ENCODE measurements around the gene OPCML. TPM values are rescaled to one million over a fixed set of nuclear protein-coding genes. Genes with fewer than 3 reads are reported as not detected.

OPCML gene
- total RNA-seq, 1 donor, result not detected

DNA sequence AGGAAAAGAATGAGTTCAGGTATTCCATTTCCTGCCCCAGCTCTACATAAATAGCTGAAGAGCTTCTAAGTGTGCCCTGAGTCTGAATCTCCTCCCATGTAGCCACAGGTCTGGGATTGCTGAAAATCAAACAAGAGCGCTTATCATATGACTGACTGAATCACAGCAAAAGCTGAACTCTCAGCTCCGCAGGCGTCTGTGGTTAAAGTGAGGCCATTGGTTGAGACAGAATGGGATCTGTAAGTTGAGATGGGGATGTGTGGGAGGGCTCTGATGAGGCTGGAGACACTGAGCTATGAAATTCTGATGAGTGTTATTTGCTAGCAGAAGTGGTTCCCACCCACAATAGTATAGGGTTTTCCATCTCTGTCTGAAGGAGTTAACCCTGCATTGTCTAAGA, 637.0 kb downstream of the OPCML start:
- no peak overlapping the region for H3K4me3 ChIP-seq (ENCODE audit: low read depth, low read length)
- peak; percentile 7 for DNase-seq (ENCODE audit: low read depth)
- TF ChIP-seq, protein P1, sequence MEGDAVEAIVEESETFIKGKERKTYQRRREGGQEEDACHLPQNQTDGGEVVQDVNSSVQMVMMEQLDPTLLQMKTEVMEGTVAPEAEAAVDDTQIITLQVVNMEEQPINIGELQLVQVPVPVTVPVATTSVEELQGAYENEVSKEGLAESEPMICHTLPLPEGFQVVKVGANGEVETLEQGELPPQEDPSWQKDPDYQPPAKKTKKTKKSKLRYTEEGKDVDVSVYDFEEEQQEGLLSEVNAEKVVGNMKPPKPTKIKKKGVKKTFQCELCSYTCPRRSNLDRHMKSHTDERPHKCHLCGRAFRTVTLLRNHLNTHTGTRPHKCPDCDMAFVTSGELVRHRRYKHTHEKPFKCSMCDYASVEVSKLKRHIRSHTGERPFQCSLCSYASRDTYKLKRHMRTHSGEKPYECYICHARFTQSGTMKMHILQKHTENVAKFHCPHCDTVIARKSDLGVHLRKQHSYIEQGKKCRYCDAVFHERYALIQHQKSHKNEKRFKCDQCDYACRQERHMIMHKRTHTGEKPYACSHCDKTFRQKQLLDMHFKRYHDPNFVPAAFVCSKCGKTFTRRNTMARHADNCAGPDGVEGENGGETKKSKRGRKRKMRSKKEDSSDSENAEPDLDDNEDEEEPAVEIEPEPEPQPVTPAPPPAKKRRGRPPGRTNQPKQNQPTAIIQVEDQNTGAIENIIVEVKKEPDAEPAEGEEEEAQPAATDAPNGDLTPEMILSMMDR (IDR thresholded peaks at IDR 0.05; ENCODE audit: insufficient read depth, low read depth, low read length), result no peak

DNA sequence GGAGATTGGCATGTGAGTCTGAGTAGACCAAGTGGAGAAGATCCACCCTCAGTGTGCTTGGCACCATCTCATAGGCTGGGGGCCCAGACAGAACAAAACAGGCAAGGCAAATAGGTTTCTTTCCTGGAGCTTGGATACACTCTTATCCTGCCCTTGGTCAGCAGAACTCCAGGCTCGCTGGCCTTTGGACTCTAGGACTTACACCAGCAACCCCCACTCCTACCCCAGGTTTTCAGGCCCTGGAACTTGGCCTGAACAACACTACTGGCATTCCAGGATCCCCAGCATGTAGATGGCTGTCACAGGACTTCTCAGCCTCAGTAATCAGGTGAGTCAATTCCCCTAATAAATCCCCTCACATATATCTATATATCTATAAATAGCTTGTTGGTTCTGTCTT, 637.7 kb downstream of the OPCML start:
- no peak for DNase-seq (ENCODE audit: low read depth)
- TF ChIP-seq, protein P1 (IDR thresholded peaks at IDR 0.05; ENCODE audit: insufficient read depth, low read depth, low read length), result no peak
- H3K4me3 ChIP-seq (ENCODE audit: low read depth, low read length), result no peak overlapping the region

DNA sequence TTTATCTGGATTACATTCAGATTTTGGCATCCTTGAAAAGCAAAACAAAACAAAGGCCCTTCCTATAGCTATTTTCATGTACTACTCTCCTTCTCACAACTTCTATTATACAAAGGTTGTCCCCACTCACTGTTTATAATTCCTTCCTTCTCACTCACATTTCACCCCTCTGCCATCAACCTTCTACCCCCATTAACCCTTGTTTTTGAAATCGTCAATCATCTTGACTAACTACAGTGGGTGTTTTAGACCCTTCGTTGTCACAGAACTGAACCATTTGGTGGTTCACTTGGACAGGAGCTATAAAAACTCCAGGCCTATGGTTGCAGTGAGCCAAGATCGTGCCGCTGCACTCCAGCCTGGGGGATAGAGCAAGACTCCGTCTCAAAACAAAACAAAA, 639.4 kb downstream of the OPCML start:
- DNase-seq (ENCODE audit: low read depth), result no peak
- H3K4me3 ChIP-seq (ENCODE audit: low read depth, low read length), result no peak overlapping the region
- TF ChIP-seq, protein P1 (IDR thresholded peaks at IDR 0.05; ENCODE audit: insufficient read depth, low read depth, low read length), result no peak

DNA sequence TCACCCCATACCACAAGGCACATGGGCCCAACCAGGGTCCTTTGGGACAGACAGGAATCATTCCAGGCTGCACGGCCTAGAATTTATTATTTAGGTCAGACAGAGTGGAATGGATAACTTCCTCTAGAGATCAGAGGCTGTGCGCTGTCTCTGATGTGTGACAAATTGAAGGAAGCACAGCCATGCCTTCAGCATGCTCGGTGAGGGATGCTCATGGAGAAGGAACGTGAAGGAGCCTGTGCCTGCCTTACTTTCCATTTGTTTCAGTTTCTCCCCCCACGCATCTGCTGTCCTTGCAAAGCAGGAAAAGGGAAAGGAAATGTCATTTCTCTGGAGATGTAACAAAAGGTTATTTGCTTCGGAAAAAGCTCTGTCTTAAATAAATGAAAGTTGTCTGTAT, 644.1 kb downstream of the OPCML start:
- no peak overlapping the region for H3K4me3 ChIP-seq (ENCODE audit: low read depth, low read length)
- TF ChIP-seq, protein P1 (IDR thresholded peaks at IDR 0.05; ENCODE audit: insufficient read depth, low read depth, low read length), result no peak
- no peak for DNase-seq (ENCODE audit: low read depth)

DNA sequence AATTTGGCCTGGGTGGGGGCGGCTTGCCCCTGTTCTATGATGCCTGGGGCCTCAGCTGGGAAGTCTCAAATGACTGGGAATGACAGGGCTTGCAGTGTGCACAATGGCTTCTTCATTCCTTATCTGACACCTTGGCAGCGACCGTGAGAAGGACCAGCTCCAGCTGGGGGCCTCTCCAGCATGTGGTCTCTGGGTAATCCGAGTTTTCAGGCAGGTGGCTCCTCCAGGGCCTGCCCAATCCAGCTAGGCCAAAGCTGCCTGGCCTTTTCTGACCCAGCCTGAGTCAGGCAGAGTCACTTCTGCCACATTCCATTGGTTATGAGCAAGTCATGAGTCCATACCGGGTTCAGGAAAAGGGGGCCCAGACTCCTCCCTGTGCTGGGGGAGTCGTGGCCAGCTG, 646.0 kb downstream of the OPCML start:
- no peak overlapping the region for H3K4me3 ChIP-seq (ENCODE audit: low read depth, low read length)
- TF ChIP-seq, protein P1 (IDR thresholded peaks at IDR 0.05; ENCODE audit: insufficient read depth, low read depth, low read length), result no peak
- no peak for DNase-seq (ENCODE audit: low read depth)

DNA sequence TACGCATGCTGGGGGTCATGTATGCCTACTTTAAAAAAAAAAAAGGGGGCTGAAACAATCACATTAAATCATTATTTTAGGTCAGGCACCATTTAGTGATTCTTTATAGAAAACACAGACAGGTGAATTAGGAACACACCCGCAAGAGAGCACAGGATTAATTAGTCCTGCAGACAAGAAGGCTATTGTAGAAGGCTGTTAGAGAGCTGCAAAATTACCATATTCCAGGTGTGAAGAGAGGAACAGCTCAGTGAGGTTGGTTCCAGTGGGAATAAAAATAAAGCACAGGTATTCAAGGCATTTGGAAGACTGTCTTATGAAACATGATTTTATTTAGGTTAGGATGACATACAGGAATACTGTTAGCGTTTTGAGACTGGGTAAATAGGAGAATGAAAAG, 649.1 kb downstream of the OPCML start:
- H3K4me3 ChIP-seq (ENCODE audit: low read depth, low read length), result no peak overlapping the region
- TF ChIP-seq, protein P1 (IDR thresholded peaks at IDR 0.05; ENCODE audit: insufficient read depth, low read depth, low read length), result no peak
- no peak for DNase-seq (ENCODE audit: low read depth)

DNA sequence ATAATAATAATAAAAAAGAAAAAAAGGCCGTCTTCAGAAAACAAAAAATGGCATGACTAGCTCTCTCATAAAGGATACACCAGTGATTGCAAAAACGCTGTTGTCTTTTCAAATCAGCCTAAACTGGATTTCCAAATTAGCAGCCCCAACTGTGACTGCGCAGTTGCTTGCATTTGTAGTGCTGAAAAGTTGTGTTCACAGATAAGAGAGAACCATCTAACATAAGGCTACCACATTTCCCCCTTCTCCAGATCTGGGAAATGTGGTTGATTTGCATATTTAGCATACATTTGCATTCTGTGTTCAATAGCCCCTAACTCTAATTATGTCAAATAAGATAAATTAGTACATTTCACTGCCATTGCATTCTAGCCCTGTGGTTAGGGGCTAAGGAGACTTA, 650.7 kb downstream of the OPCML start:
- H3K4me3 ChIP-seq (ENCODE audit: low read depth, low read length), result no peak overlapping the region
- DNase-seq (ENCODE audit: low read depth), result no peak
- TF ChIP-seq, protein P1 (IDR thresholded peaks at IDR 0.05; ENCODE audit: insufficient read depth, low read depth, low read length), result no peak
